Neuronal stem cell (in vitro differentiated cells): ENCODE data around the gene CETP.
"Not testable (repeated sequence)": the region's sequence is repeated elsewhere in the genome, so short reads cannot be mapped to it uniquely, and the experiment has no call there.

Experiments used
- DNase-seq: peaks from one replicate; pipeline ENCODE4 v3.0.0-alpha.2; 2013; ENCODE audit warnings: low spot score
- H2AFZ ChIP-seq: one replicate; pipeline ENCODE4 v1.6.1; 2013; ENCODE audit warnings: mild to moderate bottlenecking, low read length, inconsistent platforms
- H2AK5ac ChIP-seq: 2 replicates; pipeline ENCODE4 v1.6.1; 2013; ENCODE audit warnings: low read depth, mild to moderate bottlenecking, inconsistent platforms, low read length, moderate library complexity, mixed read lengths
- H2BK120ac ChIP-seq: 2 replicates; pipeline ENCODE4 v1.6.1; 2013; ENCODE audit warnings: low read depth, mild to moderate bottlenecking, inconsistent platforms, low read length, moderate library complexity, mixed read lengths
- H2BK12ac ChIP-seq: one replicate; pipeline ENCODE4 v1.6.1; 2013; ENCODE audit warnings: low read length, inconsistent platforms
- H2BK15ac ChIP-seq: 2 replicates; pipeline ENCODE4 v1.6.1; 2013; ENCODE audit warnings: mild to moderate bottlenecking, low read length, inconsistent platforms, mixed read lengths
- H2BK5ac ChIP-seq: one replicate; pipeline ENCODE4 v1.6.1; 2013; ENCODE audit warnings: inconsistent platforms, mild to moderate bottlenecking, low read length, moderate library complexity
- H3K14ac ChIP-seq: one replicate; pipeline ENCODE4 v1.6.1; 2013; ENCODE audit warnings: low read length, inconsistent platforms
- H3K18ac ChIP-seq: 2 replicates; pipeline ENCODE4 v1.6.1; 2013; ENCODE audit warnings: low read length, inconsistent platforms
- H3K23ac ChIP-seq: 2 replicates; pipeline ENCODE4 v1.6.1; 2013; ENCODE audit warnings: low read depth, mild to moderate bottlenecking, mixed read lengths, low read length, inconsistent platforms; ENCODE audit not compliant: poor library complexity
- H3K27ac ChIP-seq: replicated peaks from 3 replicates; pipeline ENCODE4 v1.5.1; 2013; ENCODE audit warnings: low read length, inconsistent platforms
- H3K27me3 ChIP-seq, 3 experiments: 2 replicates each; pipeline ENCODE4 v1.6.1; 2013; ENCODE audit warnings: low read length in 3 of 3, mild to moderate bottlenecking in 2 of 3, inconsistent platforms in 1 of 3, low read depth in 1 of 3, mixed read lengths in 1 of 3, moderate library complexity in 1 of 3; ENCODE audit not compliant: control insufficient read depth in 3 of 3, insufficient read depth in 3 of 3
- H3K36me3 ChIP-seq, 2 donors: replicated peaks in 1 of 2; 2 replicates each; pipeline ENCODE4 v1.6.1; 2013; ENCODE audit warnings: low read length in 2 of 2; ENCODE audit not compliant: control insufficient read depth in 2 of 2, insufficient read depth in 2 of 2
- H3K4ac ChIP-seq: 2 replicates; pipeline ENCODE4 v1.6.1; 2013; ENCODE audit warnings: inconsistent platforms, mild to moderate bottlenecking, low read length, moderate library complexity
- H3K4me1 ChIP-seq, 2 donors: 1 replicate in 1 of 2; 2 replicates in 1 of 2; pipeline ENCODE4 v1.6.1; 2013; ENCODE audit warnings: low read length in 2 of 2, low read depth in 1 of 2; ENCODE audit not compliant: control insufficient read depth in 2 of 2, insufficient read depth in 1 of 2
- H3K4me2 ChIP-seq: one replicate; pipeline ENCODE4 v1.6.1; 2013; ENCODE audit warnings: mild to moderate bottlenecking, low read length, inconsistent platforms; ENCODE audit not compliant: insufficient read depth, poor library complexity, severe bottlenecking
- H3K4me3 ChIP-seq, 2 donors: 2 replicates each; pipeline ENCODE4 v1.5.1; 2013; ENCODE audit warnings: low read length in 2 of 2, mild to moderate bottlenecking in 2 of 2, inconsistent platforms in 1 of 2, moderate library complexity in 1 of 2
- H3K79me1 ChIP-seq: one replicate; pipeline ENCODE4 v1.6.1; 2013; ENCODE audit warnings: low read depth, mild to moderate bottlenecking, inconsistent platforms, low read length, moderate library complexity
- H3K9ac ChIP-seq: one replicate; pipeline ENCODE4 v1.6.1; 2013; ENCODE audit warnings: mild to moderate bottlenecking, low read depth, low read length, inconsistent platforms; ENCODE audit not compliant: poor library complexity
- H3K9me3 ChIP-seq, 2 donors: replicated peaks in 1 of 2; 2 replicates each; pipeline versions ENCODE3 to v1.6.1; 2013; ENCODE audit warnings: low read length in 2 of 2, mild to moderate bottlenecking in 2 of 2, inconsistent platforms in 1 of 2, low read depth in 1 of 2, mixed read lengths in 1 of 2, moderate library complexity in 1 of 2; ENCODE audit not compliant: control insufficient read depth in 2 of 2, insufficient read depth in 1 of 2
- H4K8ac ChIP-seq: one replicate; pipeline ENCODE4 v1.6.1; 2013; ENCODE audit warnings: low read depth, mild to moderate bottlenecking, inconsistent platforms, low read length, moderate library complexity
- H4K91ac ChIP-seq: one replicate; pipeline ENCODE4 v1.6.1; 2013; ENCODE audit warnings: low read length, low read depth, mild to moderate bottlenecking, inconsistent platforms; ENCODE audit not compliant: poor library complexity
- WGBS, 2 donors: extraction: QIAGEN DNeasy Blood & Tissue Kit; methylation state at CpG; one replicate each; pipeline ENCODE4 v1.1.7; 2013; ENCODE audit warnings: missing lambda C conversion rate in 2 of 2, mixed read lengths in 1 of 2; ENCODE audit not compliant: insufficient read length in 2 of 2, insufficient replicate concordance in 1 of 2; ENCODE audit errors: extremely low coverage in 2 of 2; 5-methylcytosine and 5-hydroxymethylcytosine counted together

CETP gene

DNA sequence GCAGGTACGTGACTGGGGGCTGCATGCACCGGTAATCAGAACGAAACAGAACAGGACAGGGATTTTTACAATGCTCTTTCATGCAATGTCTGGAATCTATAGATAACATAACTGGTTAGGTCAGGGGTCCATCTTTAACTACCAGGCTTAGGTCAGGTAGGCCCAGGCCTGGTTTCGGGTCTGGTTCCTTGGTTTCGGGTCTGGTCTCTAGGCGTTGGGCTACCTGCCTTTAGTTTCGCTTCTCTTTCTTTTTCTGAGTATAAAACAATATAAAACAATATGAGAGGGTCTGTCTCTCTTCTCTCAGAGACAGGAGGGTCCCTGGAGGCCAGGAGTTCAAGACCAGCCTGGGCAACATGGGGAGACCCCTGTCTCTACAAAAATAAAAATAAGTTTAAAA lies 12.1 kb downstream of the CETP start:
- not testable (repeated sequence) for H3K14ac ChIP-seq, H2BK15ac ChIP-seq

DNA sequence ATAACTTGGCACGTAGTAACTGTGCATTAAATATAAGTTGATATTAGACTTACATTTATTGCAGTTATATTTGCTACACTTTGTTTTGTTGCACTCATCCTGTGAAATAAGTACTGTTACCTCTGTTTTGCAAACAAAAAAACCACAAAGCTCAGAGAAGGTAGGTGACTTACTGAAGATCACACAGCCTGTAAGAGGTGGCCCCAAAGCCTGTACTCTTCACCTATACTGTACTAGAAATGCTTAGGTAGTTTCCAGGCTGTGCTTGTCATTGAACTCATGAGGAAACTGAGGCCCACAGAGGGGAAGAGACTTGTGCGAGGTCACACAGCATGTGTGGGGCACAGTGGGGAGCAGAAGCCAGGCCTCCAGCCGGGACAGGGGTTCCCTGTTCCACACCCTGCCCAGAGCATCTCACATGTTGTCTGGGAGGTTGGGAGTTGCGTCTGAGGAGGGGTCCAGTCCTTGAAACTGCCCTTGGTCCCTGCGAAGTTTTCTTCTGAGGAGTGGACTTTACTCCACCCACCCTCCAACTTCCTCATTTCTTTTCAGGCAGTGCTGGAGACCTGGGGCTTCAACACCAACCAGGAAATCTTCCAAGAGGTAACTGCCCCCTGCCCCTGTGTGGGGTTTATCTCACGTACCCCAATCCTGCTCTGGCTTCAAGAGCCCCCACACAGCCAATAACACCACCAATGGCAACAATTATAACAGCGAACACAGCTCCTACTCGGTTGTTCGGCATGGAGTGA lies 13.0 kb downstream of the CETP start:
- Histone ChIP-seq H2BK15ac (peak overlapping the region; percentile 61), H4K8ac (no peak overlapping the region), H3K4me3 (no peak overlapping the region), H3K9ac (no peak overlapping the region), H2BK5ac (peak overlapping the region; percentile 93), H2AFZ (no peak overlapping the region), H3K27ac (no peak overlapping the region), H3K36me3 (no peaks in the 10 kb centered on the region), H3K4ac (no peak overlapping the region), H3K27me3 (peaks cover 0 to 22% (median 0%) of the 10 kb centered on the region in 3 experiments), H3K9me3 (peaks cover 0 to 1% of the 10 kb centered on the region in 2 donors), H3K18ac (peak overlapping the region; percentile 65), H2BK120ac (no peak overlapping the region), H3K23ac (no peak overlapping the region), H2AK5ac (peak overlapping the region; percentile 67), H2BK12ac (no peak overlapping the region), H4K91ac (no peak overlapping the region), H3K4me1 (peaks cover 2 to 4% of the 10 kb centered on the region in 2 donors), H3K14ac (peak overlapping the region; percentile 84), H3K4me2 (no peak overlapping the region), H3K79me1 (no peaks in the 10 kb centered on the region)
- DNase-seq: no peak
- no CpG with 5 or more reads among the region's 9 CpGs for WGBS, 2 donors

More for the DNA sequence above, 12.1 kb downstream of the CETP start:
- H3K9me3 ChIP-seq, H3K23ac ChIP-seq, H3K4me1 ChIP-seq, H3K4me2 ChIP-seq, H4K91ac ChIP-seq, H3K18ac ChIP-seq, DNase-seq, H3K4ac ChIP-seq, H2BK120ac ChIP-seq, H3K79me1 ChIP-seq, H3K4me3 ChIP-seq, H2AK5ac ChIP-seq, H3K9ac ChIP-seq, H3K36me3 ChIP-seq, H2BK12ac ChIP-seq, H3K27ac ChIP-seq, H2BK5ac ChIP-seq, H4K8ac ChIP-seq, H2AFZ ChIP-seq: not testable (repeated sequence)
- H3K27me3 ChIP-seq: peaks cover 0 to 27% (median 0%) of the 10 kb centered on the region in 3 experiments
- no CpG with 5 or more reads among the region's 7 CpGs for WGBS, 2 donors

DNA sequence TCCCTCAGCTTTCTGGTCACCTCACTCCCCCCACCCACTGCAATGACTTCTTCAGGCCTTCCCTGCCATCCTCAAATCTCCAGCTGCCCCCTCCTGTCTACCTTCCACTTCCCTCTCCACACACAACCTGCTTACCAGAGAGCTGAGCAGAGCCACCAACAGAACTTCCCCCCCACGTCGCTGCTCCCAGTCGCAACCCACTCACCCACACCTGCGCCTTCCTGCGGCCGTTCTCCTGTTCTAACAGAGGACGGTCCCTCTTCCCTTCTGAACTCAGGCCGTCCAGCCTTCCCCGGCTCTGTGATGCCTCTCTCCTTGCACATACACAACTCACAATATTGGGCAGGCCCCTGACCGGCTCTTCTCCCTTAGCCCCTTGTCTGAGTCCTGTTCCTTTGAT lies 14.0 kb downstream of the CETP start:
- Histone ChIP-seq H2BK12ac (no peak overlapping the region), H3K27ac (no peak overlapping the region), H4K8ac (no peak overlapping the region), H2AK5ac (no peak overlapping the region), H3K4me2 (no peak overlapping the region), H3K9ac (no peak overlapping the region), H3K23ac (no peak overlapping the region), H2BK15ac (no peak overlapping the region), H3K9me3 (peaks cover 0 to 1% of the 10 kb centered on the region in 2 donors), H2BK120ac (peak overlapping the region; percentile 53), H3K14ac (no peak overlapping the region), H4K91ac (no peak overlapping the region), H3K4me1 (peaks cover 2 to 4% of the 10 kb centered on the region in 2 donors), H3K4me3 (no peak overlapping the region), H2AFZ (no peak overlapping the region), H3K79me1 (no peaks in the 10 kb centered on the region), H3K4ac (no peak overlapping the region), H3K18ac (peak overlapping the region; percentile 68), H3K36me3 (no peaks in the 10 kb centered on the region), H3K27me3 (peaks cover 0 to 27% (median 0%) of the 10 kb centered on the region in 3 experiments), H2BK5ac (peak overlapping the region; percentile 93)
- no CpG with 5 or more reads among the region's 10 CpGs for whole genome bisulfite sequencing, 2 donors
- DNase-seq: no peak

DNA sequence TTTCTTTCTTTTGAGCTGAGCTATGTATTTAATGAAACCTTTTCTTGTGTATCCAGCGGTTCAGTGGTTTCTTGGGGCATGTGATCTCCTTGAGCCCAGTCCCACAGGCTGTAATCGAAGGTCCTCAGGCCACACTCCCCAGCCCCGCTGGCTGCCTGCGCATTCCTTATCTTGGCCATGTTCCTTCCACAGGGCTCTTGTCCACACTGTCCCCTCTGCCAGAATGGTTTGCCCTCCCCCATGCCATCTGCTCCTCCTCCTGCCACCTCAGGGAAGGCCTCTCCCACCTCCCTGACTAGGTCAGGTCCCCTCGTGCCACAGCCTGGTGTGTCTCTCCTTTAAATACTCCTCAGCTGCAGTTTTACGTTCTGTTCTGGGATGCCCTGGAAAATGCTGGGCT lies 15.5 kb downstream of the CETP start:
- H3K27ac ChIP-seq: no peak overlapping the region
- no peak overlapping the region for H3K9ac ChIP-seq
- H4K91ac ChIP-seq: no peak overlapping the region
- no peaks in the 10 kb centered on the region for H3K79me1 ChIP-seq
- no peak overlapping the region for H3K4ac ChIP-seq
- no peak overlapping the region for H3K4me2 ChIP-seq
- no peak overlapping the region for H2BK12ac ChIP-seq
- H3K4me3 ChIP-seq: no peak overlapping the region
- no peak overlapping the region for H3K23ac ChIP-seq
- no peak overlapping the region for H3K14ac ChIP-seq
- H2AFZ ChIP-seq: no peak overlapping the region
- no peak overlapping the region for H3K18ac ChIP-seq
- no peaks in the 10 kb centered on the region for H3K9me3 ChIP-seq
- WGBS, 2 donors: no CpG with 5 or more reads among the region's 6 CpGs
- H3K36me3 ChIP-seq: no peaks in the 10 kb centered on the region
- DNase-seq: no peak
- peaks cover 0 to 25% (median 0%) of the 10 kb centered on the region in 3 experiments for H3K27me3 ChIP-seq
- no peak overlapping the region for H2BK120ac ChIP-seq
- no peak overlapping the region for H4K8ac ChIP-seq
- H2BK15ac ChIP-seq: no peak overlapping the region
- H2AK5ac ChIP-seq: no peak overlapping the region
- H2BK5ac ChIP-seq: no peak overlapping the region
- H3K4me1 ChIP-seq: peaks cover 8 to 9% of the 10 kb centered on the region in 2 donors
